SK-N-SH treated with all-trans-retinoic acid at 6 μM for 48 hours (cell line): ENCODE data around the gene KRTAP20-1.

Experiments used
- BACH2 ChIP-seq: fragments of 250-450 bp; sonication (Bioruptor Pico); IDR thresholded peaks from 2 replicates; pipeline ENCODE4 v1.9.0; 2021; ENCODE audit warnings: mild to moderate bottlenecking, borderline replicate concordance
- ESRRG ChIP-seq: fragments of 250-450 bp; sonication (Bioruptor Pico); IDR thresholded peaks from 2 replicates; pipeline ENCODE4 v1.6.1; 2021; ENCODE audit warnings: mild to moderate bottlenecking
- GLIS3 ChIP-seq: fragments of 250-450 bp; sonication (Bioruptor Pico); IDR thresholded peaks from 2 replicates; pipeline ENCODE4 v1.5.0; 2020; ENCODE audit warnings: mild to moderate bottlenecking, moderate library complexity
- OSR1 ChIP-seq: fragments of 250-450 bp; sonication (Bioruptor Pico); IDR thresholded peaks from 2 replicates; pipeline ENCODE4 v1.8.0; 2022; ENCODE audit warnings: moderate library complexity, mild to moderate bottlenecking, inconsistent platforms
- ZFP3 ChIP-seq: fragments of 250-450 bp; sonication (Bioruptor Pico); IDR thresholded peaks from 2 replicates; pipeline ENCODE4 v1.5.0; 2020; ENCODE audit warnings: mild to moderate bottlenecking, moderate library complexity
- ZFP30 ChIP-seq: fragments of 450-650 bp; formaldehyde crosslinking; IDR thresholded peaks from 2 replicates; pipeline ENCODE4 v1.5.0; 2022; ENCODE audit warnings: mild to moderate bottlenecking, moderate library complexity
- ZNF565 ChIP-seq: fragments of 450-650 bp; formaldehyde crosslinking; conservative IDR thresholded peaks from 2 replicates; pipeline ENCODE4 v1.5.0; 2020; ENCODE audit warnings: low read depth, mild to moderate bottlenecking, moderate library complexity
- ZNF70 ChIP-seq: fragments of 450-650 bp; formaldehyde crosslinking; IDR thresholded peaks from 2 replicates; pipeline ENCODE4 v1.5.0; 2020; ENCODE audit warnings: mild to moderate bottlenecking, moderate library complexity
- TF ChIP-seq, protein P1 (sequence below): fragments of 250-450 bp; sonication (Bioruptor Pico); IDR thresholded peaks from 2 replicates; pipeline ENCODE4 v1.5.1; 2020; ENCODE audit warnings: low read depth, mild to moderate bottlenecking, moderate library complexity
- TF ChIP-seq, protein P2 (sequence below): fragments of 250-450 bp; sonication (Bioruptor Pico); IDR thresholded peaks from 2 replicates; pipeline ENCODE4 v1.5.1; 2021; ENCODE audit warnings: mild to moderate bottlenecking, moderate library complexity
- TF ChIP-seq, protein P3 (sequence below): fragments of 250-450 bp; sonication (Bioruptor Pico); IDR thresholded peaks from 2 replicates; pipeline ENCODE4 v1.8.0; 2020; ENCODE audit warnings: mild to moderate bottlenecking, moderate library complexity, borderline replicate concordance

DNA sequence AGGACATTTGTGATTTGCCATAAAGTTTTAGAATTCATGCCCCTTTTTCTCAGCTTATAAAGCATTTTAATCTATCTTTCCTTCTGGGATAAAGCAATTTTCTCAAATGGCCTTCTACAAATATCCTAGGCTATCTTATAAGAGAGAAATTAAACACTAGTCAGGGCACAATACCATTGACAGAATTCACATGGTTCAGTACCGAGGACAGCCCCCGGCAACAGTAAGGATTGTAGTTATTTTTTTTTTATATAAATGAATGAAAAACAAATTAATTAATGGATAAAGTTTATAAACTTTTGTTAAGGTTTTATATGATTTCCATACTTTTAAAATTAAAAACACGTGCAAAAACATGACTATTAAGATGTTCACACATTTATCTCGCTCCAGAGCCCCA lies 11.9 kb downstream of the KRTAP20-1 start:
- TF ChIP-seq ESRRG (CRISPR knock-in tag) (no peak), ZFP3 (no peak), GLIS3 (CRISPR knock-in tag) (no peak), ZFP30 (CRISPR knock-in tag) (no peak), BACH2 (no peak), ZNF70 (CRISPR knock-in tag) (no peak), OSR1 (CRISPR knock-in tag) (no peak), ZNF565 (CRISPR knock-in tag) (no peak)
- TF ChIP-seq, protein P1, sequence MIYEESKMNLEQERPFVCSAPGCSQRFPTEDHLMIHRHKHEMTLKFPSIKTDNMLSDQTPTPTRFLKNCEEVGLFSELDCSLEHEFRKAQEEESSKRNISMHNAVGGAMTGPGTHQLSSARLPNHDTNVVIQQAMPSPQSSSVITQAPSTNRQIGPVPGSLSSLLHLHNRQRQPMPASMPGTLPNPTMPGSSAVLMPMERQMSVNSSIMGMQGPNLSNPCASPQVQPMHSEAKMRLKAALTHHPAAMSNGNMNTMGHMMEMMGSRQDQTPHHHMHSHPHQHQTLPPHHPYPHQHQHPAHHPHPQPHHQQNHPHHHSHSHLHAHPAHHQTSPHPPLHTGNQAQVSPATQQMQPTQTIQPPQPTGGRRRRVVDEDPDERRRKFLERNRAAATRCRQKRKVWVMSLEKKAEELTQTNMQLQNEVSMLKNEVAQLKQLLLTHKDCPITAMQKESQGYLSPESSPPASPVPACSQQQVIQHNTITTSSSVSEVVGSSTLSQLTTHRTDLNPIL (CRISPR knock-in tag), result no peak
- TF ChIP-seq, protein P2, sequence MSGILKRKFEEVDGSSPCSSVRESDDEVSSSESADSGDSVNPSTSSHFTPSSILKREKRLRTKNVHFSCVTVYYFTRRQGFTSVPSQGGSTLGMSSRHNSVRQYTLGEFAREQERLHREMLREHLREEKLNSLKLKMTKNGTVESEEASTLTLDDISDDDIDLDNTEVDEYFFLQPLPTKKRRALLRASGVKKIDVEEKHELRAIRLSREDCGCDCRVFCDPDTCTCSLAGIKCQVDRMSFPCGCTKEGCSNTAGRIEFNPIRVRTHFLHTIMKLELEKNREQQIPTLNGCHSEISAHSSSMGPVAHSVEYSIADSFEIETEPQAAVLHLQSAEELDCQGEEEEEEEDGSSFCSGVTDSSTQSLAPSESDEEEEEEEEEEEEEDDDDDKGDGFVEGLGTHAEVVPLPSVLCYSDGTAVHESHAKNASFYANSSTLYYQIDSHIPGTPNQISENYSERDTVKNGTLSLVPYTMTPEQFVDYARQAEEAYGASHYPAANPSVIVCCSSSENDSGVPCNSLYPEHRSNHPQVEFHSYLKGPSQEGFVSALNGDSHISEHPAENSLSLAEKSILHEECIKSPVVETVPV (CRISPR knock-in tag), result no peak
- TF ChIP-seq, protein P3, sequence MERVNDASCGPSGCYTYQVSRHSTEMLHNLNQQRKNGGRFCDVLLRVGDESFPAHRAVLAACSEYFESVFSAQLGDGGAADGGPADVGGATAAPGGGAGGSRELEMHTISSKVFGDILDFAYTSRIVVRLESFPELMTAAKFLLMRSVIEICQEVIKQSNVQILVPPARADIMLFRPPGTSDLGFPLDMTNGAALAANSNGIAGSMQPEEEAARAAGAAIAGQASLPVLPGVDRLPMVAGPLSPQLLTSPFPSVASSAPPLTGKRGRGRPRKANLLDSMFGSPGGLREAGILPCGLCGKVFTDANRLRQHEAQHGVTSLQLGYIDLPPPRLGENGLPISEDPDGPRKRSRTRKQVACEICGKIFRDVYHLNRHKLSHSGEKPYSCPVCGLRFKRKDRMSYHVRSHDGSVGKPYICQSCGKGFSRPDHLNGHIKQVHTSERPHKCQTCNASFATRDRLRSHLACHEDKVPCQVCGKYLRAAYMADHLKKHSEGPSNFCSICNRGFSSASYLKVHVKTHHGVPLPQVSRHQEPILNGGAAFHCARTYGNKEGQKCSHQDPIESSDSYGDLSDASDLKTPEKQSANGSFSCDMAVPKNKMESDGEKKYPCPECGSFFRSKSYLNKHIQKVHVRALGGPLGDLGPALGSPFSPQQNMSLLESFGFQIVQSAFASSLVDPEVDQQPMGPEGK, result no peak
